Activated CD4-positive, alpha-beta T cell treated with anti-CD3 and anti-CD28 coated beads, Interleukin-2, Interleukin-4, amounts not matched to agents 100 ng/mL and 50 ng/mL, durations not matched to agents 16 hours and 8 hours (primary cell): ENCODE results near the gene SYNPO2L.
A peak's percentile ranks its signal among the peaks of the same experiment; 100 is the strongest.
"Not testable (repeated sequence)": the region's sequence is repeated elsewhere in the genome, so short reads cannot be mapped to it uniquely, and the experiment has no call there.

Experiments used
- DNase-seq: peaks from one replicate; pipeline ENCODE4 v3.0.0-alpha.2; 2020; ENCODE audit warnings: low spot score

The SYNPO2L gene

DNA sequence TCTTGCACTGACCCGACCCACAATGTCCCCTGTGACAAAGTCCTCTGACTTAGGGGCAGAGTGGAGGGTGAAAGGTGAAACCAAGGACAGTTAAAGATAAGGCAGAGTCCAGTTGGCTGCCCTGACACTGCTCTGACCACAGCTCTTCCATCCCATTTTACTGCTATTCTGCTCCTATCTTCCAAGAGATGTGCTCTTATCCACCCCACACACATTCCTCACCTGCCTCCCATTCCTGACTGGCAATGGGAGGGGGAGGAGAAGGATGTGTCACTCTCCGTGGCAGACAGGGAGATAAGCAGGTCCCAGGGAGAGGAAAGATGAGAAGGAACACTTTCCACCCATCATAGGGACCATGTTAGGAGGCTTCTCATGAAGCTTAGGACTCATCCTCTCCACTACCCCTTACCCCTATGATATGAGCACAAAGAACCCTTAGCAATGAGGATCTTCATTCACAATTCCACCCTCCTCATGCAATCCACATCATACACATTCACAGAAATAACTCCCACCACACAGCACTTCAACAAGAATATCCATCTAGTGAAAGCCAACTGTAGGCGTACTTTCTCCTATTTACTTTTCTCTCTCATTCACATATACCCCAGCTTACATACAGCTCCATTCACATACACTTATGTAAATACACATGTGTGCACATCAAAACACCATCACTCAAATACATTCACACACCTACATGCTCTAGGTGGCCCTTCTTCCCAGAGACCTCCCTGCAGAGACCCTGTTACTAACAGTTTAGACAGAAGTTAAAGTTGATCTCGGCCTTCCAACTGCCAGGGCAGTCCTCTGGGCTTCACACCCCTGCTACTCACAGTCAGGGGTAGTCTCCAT lies 6.6 kb downstream of the SYNPO2L start:
- no peak for DNase-seq

GRCh38 chr10:73647875-73648651 lies 7.8 kb downstream of the SYNPO2L start:
- no peak for DNase-seq

GRCh38 chr10:73647211-73647874 lies 8.5 kb downstream of the SYNPO2L start:
- no peak for DNase-seq

DNA sequence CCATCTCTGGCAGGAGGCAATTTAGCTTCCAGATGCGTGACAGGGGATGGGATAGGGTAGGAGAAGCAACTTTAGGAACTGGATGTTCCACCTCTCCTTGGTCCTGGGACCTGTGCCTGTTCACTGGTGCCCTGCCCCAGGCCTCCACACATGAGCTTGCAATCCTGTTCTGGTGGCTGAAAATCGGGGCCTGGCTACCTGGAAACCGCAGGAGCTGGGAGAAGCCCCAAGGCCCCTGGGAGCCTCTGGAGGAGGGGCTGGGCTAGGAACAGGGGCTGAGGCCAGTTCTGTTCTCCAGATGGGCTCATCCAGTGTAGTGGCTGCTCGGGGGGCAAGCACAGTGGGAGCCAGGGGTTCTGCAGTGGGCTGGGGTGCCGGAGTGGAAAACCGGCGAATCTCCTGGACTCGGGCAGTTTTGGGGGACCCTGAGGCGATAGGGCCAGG lies 9.2 kb downstream of the SYNPO2L start:
- DNase-seq, result no peak

DNA sequence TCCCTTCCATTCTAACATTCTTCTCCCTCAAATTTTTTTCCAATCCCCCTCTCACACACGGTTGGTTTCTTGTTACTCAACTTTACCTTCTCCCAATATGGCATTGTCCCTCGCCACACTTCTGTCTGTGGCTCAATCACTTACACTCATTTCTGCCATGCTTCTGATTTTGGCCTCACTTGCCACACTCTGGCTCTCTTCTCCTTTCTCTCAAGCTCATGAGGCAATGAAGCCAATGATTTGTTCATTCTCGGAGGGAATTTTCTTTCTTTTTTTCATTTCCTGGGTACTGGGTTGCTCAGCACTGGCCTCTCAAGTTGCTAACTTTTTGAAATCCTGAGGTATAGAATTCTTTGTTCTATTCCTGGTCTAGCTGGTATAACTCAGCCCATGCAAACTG lies 10.6 kb downstream of the SYNPO2L start:
- DNase-seq, result no peak

DNA sequence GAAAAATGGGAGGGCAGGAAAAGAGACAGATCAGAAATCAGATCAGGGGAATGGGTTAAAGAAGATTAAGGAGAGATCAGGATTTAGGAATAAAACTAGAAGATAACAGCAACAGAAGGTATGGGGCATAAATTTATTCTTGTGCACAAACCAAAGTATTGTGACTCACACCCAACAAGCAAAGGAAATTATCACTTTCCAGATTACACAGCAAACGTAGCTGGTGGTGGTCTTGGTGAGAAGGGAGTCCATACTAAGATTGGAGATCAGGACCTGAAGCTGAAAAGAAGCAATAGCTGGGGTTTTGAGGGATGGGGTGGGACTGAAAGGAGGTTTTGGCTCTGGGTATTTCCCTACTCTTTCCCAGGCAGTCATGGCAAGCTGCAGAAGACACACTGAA lies 11.1 kb downstream of the SYNPO2L start:
- peak; percentile 30 for DNase-seq

DNA sequence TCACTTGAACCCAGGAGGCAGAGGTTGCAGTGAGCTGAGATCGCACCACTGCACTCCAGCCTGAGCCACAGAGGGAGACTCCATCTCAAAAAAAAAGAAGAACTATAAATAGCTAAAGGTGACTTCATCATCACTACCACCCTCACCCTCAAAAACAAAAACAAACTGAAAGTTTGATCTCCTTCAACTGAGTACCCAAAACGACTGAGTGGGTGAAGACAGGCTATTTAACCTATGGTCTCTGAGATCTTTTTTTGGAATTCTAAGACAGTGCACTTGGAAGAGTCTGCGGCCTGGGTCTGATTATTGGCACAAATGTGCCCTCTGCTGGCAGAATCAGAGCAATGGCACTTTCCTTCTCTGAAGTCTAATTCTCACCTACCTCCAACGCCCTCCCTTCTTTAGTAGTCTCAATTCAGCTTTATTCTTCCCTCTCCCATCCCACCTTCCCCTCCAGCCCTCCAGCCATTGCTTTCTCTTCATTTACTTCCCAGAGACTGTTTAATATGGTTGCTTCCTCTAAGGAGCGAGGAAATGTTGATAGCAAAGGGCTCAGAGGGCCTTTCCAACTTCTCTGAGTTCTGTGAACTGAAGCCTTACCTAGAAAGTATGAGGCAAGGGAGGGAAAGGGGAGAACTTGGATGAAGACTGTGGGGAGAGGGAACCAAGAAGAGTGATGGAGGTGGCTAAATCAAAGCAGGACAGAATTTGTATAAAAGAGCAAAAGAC lies 11.7 kb downstream of the SYNPO2L start:
- DNase-seq, result peak; percentile 64

DNA sequence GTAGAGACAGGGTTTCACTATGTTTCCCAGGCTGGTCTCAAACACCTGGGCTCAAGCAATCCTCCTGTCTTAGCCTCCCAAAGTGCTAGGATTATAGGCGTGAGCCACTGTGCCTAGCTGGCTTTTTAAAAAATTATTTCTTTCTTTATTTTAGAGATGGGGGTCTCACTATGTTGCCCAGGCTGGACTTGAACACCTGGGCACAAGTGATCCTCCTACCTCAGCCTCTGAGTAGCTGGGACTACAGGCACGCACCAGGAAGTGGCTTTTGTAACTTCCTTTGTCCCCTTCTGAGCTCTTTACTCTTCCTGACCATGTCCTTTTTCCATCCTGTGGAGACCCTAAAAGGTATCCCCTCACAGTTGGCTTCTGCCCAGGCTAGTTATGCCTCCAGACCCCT lies 12.5 kb downstream of the SYNPO2L start:
- no peak for DNase-seq

- DNase-seq, result no peak
These were observed 14.3 kb downstream of the SYNPO2L start, which contains the start of gene MYOZ1 for GRCh38 chr10:73641328-73642060. Gene MYOZ1 (minus strand): TSS chr10:73641474. CDS start chr10:73640017, 1,457 bp downstream.

GRCh38 chr10:73639286-73639685 lies 16.5 kb downstream of the SYNPO2L start:
- DNase-seq, result no peak

DNA sequence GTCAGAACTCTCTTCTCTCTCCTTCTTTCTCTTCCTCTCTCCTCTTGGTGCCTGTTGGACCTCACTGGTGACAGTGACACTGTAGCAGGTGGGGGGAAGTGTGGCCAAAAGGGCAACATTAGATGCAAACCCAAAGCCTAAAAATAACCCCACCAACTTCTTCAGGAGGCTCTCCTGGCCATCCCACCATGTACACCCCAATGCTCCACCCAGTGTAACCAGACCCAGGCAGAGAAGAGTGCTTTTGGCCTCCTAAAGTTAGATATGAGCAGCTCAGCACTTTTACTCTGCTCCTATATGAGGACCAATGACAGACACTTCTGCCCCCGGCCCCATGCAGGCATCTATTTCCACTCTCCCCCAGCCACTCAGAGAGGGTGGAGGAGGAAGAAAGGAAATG lies 20.0 kb downstream of the SYNPO2L start:
- no peak for DNase-seq

- DNase-seq, result no peak
These were observed 21.4 kb downstream of the SYNPO2L start for GRCh38 chr10:73634421-73634820.

GRCh38 chr10:73629165-73629564 lies 26.7 kb downstream of the SYNPO2L start:
- no peak for DNase-seq

DNA sequence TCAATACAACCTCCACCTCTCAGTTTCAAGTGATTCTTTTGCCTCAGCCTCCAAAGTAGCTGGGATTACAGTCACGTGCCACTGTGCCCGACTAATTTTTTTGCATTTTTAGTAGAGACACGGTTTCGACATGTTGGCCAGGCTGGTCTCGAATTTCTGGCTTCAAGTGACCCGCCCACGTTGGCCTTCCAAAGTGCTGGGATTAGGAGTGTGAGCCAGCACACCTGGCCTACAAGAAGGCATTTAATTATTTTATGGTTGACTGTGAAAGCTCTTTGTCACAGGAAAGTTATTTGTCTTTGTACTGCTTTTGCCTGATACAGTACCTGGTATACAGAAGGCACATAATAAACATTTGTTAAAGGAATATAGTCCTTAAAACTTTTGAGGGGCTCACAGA lies 27.4 kb downstream of the SYNPO2L start:
- no peak for DNase-seq

DNA sequence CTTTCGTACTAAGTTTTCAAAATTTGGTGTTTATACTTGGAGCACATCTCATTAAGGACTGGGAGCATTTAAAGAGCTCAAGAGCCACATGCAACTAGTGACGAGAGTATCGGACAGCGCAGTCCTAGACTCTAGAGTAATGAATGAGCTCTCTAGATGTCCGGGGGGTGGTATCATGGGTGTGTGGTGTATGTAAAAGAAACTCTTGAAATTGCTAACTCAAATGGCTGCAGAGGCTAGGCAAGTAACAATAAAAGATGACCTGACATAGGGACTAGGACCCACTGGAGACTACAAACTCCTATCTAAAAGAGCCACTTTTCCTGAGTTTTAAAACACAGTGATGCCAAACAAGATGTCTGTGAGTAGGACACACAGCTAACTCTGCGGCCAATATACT lies 28.5 kb downstream of the SYNPO2L start:
- no peak for DNase-seq

DNA sequence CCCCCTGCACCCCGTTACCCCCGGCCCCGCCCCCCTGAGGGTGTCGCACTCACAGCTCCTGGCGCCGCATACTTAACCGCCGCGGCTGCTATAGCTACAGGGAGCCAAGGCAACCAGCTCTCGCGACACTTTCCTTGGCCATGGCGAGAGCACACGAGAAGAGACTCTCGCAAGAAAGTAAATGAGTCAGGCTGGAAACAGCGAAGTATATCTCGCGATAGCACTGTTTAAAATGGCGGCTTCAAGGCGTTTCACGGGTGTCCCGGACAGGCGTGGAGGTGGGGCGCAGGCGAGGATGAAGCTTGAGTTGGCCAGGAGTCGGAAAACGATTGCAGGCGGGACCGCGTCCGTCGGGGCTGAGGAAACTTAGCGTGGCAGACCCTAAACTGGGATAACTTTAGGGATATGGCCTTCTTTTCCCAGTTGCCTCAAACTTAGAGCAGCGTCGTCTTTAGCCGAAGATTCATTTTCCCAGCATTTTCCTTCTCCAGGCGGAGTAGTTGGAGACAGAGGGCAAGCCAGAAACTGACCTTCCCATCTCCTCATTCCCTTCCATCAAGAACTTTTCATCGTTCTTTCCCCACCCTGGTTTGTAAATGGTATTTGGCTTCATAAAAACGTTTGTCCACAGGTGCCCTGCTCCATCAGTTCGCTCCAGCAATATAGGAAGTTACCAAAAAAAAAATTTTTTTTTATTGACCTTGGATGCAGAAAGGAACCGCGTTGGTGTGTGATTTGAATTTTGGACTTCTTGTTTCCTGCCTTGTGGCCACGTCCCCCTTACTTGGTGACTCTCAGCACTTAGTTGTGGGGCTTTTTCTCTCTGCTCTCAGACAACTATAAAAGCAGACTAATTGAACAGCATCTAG lies 29.7 kb downstream of the SYNPO2L start:
- DNase-seq, result peak; percentile 96

DNA sequence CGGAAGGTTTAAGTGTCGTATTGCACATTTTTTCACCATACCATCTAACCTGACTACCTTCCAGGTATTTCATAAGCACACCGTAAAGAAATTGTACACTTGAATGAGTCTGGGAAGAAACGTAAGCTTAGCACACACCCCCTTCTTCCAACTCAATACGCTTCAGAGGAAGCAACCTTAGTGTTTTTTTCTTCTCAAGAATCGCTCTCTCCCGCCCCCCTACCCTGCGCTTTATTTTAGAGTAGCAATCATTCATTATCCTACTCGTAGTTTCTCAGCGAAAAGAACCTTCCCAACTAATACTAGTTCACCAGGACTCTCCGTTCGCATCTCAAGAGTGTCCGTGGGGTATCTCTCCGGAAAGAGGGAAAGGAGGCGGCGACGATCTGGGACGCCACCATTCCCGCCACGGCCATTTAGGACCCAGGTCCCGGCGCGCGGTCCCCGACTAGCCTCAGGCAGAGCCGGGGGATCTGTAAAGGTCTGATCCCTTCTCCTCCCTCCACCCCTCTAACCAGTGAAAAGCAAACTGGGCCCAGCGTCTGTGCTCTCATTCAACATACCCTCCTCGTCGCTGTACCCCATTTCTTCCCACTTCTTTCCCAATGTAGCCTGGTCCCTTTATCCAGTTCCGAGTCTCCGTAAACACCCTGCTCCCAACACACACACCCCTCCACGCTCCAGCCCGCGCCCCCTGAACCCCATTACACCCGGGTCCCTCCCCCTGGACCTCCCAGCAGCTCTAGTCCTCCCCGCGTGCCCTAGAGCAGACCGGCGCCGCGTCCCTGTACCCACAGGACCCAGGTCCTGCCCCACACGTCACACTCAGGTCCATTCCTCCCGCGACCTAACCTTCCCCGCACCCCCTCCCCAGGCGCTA lies 30.6 kb downstream of the SYNPO2L start:
- no peak for DNase-seq

DNA sequence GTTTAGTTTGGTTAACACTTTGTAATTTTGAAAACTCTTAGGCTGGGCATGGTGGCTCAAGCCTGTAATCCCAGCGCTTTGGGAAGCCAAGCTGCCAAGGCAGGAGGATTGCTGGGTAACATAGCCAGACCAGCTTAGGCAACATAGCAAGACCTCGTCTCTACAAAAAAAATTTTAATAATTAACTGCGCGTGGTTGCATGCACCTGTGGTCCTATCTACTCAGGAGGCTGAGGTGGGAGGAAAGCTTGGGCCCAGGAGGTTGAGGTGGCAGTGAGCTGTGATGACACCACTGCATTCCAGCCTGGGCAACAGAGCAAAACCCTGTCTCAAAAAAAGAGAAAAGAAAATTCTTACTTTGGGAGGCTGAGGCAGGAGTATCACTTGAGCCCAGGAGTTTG lies 32.8 kb downstream of the SYNPO2L start:
- DNase-seq, result no peak

GRCh38 chr10:73620974-73621373 lies 34.9 kb downstream of the SYNPO2L start:
- not testable (repeated sequence) for DNase-seq
